DND-41 (cell line): ENCODE results near the gene CPNE4.

Experiments used
- EZH2 ChIP-seq: IDR thresholded peaks from 3 replicates; pipeline ENCODE4 v1.6.1; 2012; ENCODE audit warnings: borderline replicate concordance, low read depth, mild to moderate bottlenecking, moderate library complexity, low read length, inconsistent platforms; ENCODE audit not compliant: severe bottlenecking
- TF ChIP-seq, protein P1 (sequence below): IDR thresholded peaks from 2 replicates; pipeline ENCODE4 v1.5.1; 2012; ENCODE audit warnings: borderline replicate concordance, low read length, moderate library complexity, mild to moderate bottlenecking; ENCODE audit not compliant: poor library complexity, severe bottlenecking; ENCODE audit errors: extremely low read depth

DNA sequence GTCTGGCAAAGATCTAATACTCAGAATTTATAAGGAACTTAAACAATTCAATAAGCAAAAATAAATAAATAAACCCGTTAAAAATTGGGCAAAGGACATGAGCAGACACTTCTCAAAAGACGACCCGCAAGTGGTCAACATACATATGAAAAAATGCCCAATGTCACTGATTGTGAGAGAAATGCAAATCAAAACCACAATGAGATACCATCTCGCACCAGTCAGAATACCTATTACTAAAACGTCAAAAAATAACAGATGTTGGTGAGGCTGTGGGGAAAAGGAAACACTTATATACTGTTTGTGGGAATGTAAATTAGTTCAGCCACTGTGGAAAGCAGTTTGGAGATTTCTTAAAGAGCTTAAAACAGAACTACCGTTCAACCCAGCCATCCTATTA is 344.0 kb downstream of the CPNE4 start:
- TF ChIP-seq, protein P1, sequence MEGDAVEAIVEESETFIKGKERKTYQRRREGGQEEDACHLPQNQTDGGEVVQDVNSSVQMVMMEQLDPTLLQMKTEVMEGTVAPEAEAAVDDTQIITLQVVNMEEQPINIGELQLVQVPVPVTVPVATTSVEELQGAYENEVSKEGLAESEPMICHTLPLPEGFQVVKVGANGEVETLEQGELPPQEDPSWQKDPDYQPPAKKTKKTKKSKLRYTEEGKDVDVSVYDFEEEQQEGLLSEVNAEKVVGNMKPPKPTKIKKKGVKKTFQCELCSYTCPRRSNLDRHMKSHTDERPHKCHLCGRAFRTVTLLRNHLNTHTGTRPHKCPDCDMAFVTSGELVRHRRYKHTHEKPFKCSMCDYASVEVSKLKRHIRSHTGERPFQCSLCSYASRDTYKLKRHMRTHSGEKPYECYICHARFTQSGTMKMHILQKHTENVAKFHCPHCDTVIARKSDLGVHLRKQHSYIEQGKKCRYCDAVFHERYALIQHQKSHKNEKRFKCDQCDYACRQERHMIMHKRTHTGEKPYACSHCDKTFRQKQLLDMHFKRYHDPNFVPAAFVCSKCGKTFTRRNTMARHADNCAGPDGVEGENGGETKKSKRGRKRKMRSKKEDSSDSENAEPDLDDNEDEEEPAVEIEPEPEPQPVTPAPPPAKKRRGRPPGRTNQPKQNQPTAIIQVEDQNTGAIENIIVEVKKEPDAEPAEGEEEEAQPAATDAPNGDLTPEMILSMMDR, result no peak
- no peak for TF ChIP-seq EZH2
